ENCODE data around the gene ERI3.

GRCh38 chr1:44332505-44332904, 22.6 kb downstream of the ERI3 start:
- TF ChIP-seq TAF1 (IDR thresholded peaks at IDR 0.05; ENCODE audit: low read depth), result no peak
- TF ChIP-seq TEAD4 (IDR thresholded peaks at IDR 0.05), result no peak
- TF ChIP-seq REST (IDR thresholded peaks at IDR 0.05; ENCODE audit: low read depth), result no peak
- no peak for TF ChIP-seq EGR1 (IDR thresholded peaks at IDR 0.05)
- TF ChIP-seq EP300 (IDR thresholded peaks at IDR 0.05; ENCODE audit: borderline replicate concordance), result no peak
- no peak for TF ChIP-seq YY1 (IDR thresholded peaks at IDR 0.05; ENCODE audit: low read depth)
- no peak for TF ChIP-seq USF1 (IDR thresholded peaks at IDR 0.05)
- no peak for TF ChIP-seq RAD21 (IDR thresholded peaks at IDR 0.05; ENCODE audit: low read depth)
- TF ChIP-seq FOXM1 (IDR thresholded peaks at IDR 0.05; ENCODE audit: borderline replicate concordance, low read depth), result no peak

All from Ishikawa (cell line).